ENCODE results near the gene IWS1.
"Not testable (repeated sequence)": the region's sequence is repeated elsewhere in the genome, so short reads cannot be mapped to it uniquely, and the experiment has no call there.

IWS1 gene

DNA sequence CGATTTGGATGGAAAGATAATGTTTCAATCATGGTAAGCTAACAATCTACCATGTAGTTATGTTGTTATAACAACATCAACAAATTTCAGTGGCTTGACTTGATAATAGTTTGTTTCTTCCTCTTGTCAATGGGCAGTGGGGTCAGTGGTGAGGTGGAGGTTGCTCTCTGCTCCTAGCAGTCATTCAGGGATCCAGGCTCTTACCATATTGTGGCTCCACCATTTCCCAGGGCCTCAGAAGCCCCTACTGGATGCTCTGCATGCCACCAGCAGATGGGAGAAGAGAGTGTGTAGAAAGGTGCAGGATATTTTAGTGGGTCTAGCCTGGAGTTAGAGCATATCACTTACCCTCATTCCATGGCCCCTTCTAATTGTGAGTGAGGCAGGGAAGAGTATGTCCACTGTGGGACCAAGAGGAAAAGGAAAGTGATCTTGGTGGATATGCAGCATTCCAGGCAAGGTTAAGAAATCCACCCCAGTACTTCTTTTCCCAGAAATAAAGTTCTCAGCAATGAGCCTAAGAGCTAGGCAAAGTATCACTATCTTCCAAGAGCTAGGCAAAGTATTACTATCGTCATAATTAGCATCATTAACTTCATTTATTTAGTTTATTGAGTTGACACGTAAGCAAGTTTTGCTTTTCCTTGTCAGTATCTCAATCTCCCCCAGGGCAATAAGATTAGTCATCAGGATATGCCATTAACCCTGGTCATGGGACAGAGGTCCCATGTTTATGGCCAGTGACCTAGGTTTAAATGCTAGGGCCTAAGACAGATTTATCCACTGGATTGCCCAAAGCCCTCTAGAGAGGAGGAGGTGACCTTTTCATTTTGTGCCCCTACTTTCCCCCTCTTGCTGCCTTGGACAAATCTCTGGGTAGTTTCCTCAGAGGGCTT lies 4.2 kb upstream of the IWS1 start:
- H3K4me3 ChIP-seq (ENCODE audit: low read depth, low read length), result no peak overlapping the region
- no peak for DNase-seq (ENCODE audit: low read depth)
- TF ChIP-seq, protein P1, sequence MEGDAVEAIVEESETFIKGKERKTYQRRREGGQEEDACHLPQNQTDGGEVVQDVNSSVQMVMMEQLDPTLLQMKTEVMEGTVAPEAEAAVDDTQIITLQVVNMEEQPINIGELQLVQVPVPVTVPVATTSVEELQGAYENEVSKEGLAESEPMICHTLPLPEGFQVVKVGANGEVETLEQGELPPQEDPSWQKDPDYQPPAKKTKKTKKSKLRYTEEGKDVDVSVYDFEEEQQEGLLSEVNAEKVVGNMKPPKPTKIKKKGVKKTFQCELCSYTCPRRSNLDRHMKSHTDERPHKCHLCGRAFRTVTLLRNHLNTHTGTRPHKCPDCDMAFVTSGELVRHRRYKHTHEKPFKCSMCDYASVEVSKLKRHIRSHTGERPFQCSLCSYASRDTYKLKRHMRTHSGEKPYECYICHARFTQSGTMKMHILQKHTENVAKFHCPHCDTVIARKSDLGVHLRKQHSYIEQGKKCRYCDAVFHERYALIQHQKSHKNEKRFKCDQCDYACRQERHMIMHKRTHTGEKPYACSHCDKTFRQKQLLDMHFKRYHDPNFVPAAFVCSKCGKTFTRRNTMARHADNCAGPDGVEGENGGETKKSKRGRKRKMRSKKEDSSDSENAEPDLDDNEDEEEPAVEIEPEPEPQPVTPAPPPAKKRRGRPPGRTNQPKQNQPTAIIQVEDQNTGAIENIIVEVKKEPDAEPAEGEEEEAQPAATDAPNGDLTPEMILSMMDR (IDR thresholded peaks at IDR 0.05; ENCODE audit: low read depth, low read length, missing control alignments), result no peak

DNA sequence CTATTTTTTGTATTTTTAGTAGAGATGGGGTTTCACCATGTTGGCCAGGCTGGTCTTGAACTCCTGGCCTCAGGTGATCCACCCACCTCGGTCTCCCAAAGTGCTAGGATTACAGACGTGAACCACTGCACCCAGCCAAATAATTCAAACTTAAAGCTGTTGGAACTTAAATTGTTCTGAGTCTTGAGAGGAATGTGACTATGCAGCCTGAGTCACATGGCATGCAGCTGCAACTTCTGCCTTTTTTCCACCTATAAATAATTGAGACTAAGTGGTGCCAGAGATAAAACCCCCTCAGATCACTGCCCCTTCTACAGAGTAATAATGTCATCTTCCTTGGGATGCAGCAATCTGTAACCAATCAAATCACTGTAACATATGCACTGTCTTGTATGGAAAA lies 3.1 kb upstream of the IWS1 start:
- not testable (repeated sequence) for H3K4me3 ChIP-seq (ENCODE audit: low read depth, low read length); DNase-seq (ENCODE audit: low read depth)

DNA sequence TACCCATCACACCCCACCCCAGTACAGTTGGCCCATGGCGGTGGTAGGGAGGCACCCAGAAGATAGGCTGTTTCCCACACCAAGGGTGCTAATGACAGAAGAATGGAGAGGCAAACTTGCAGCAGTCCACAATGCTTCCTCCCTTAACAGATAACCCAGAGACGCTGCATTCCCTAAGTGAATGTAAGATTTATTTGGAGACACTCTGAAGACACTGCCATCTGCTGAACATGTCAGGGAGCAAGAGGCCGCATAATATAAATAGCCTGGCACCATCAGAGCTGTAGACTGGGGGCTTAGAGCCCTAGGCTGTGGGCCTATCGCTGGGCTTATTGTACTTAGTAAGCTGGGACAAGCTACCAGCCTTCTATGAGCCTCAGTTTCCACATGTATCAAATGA lies 2.2 kb upstream of the IWS1 start:
- TF ChIP-seq, protein P1 (IDR thresholded peaks at IDR 0.05; ENCODE audit: low read depth, low read length, missing control alignments), result no peak
- no peak overlapping the region for H3K4me3 ChIP-seq (ENCODE audit: low read depth, low read length)
- no peak for DNase-seq (ENCODE audit: low read depth)

DNA sequence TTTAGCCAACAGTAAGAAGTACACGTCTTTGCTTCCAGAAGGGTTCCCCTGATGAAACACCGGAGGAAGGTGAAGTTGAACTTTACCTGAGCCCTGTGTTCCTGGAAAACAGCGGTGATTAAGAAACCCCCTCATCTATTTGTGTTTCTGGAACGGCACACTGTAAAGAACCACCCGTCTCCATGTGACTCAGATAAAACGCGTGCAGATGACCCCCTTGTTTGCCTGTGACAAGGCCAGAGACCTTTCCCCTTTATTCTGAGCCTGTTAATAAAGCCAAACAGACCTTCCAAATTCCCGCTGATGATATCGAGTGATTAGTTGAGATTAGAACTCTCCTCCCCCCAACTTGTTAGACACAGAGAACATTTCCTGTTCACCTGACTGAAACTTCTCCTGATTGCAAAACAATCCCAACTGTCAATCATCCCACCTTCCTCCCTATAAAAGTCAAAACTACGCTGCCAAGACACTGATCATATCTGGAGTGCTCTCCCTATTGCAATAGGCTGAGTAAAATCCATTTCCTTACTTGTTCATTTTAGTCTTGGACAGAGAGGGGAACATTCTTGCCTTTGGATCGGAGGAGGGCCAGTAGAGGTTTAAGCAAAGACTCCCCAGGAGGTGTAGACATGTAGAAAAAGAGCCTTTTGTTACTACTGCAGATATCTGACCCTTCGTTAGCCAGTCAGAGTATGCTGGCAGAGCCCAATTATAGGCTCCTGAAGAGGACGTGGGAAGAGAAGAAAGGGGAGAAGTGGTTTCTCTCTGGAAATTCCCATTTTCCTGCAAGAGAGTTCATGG lies 914 bp upstream of the IWS1 start:
- TF ChIP-seq, protein P1 (IDR thresholded peaks at IDR 0.05; ENCODE audit: low read depth, low read length, missing control alignments), result no peak
- DNase-seq (ENCODE audit: low read depth), result no peak
- H3K4me3 ChIP-seq (ENCODE audit: low read depth, low read length), result peak overlapping the region; percentile 91

DNA sequence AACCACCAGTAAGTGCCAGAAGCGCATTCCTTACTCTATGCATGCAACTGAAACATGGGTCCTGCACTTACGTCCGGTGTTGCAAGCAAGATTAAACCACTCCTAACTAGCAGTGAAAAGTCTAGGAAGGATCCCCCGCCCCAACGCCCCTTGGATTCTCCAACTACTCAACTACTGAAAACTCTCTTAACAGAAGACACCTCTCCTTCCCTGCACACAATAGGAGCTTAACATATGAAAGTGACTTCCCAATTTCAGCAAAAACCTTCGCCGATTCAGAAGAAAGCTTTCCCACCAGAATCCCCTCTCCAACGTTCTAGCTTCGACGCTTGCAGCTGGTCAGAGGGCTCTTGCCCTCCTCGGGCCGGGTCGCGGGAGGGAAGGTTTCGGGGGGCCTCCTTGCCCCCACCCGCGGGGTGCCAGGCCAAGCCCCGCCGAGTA lies 578 bp downstream of the IWS1 start:
- DNase-seq (ENCODE audit: low read depth), result no peak
- TF ChIP-seq, protein P1 (IDR thresholded peaks at IDR 0.05; ENCODE audit: low read depth, low read length, missing control alignments), result no peak
- H3K4me3 ChIP-seq (ENCODE audit: low read depth, low read length), result peak overlapping the region; percentile 91

DNA sequence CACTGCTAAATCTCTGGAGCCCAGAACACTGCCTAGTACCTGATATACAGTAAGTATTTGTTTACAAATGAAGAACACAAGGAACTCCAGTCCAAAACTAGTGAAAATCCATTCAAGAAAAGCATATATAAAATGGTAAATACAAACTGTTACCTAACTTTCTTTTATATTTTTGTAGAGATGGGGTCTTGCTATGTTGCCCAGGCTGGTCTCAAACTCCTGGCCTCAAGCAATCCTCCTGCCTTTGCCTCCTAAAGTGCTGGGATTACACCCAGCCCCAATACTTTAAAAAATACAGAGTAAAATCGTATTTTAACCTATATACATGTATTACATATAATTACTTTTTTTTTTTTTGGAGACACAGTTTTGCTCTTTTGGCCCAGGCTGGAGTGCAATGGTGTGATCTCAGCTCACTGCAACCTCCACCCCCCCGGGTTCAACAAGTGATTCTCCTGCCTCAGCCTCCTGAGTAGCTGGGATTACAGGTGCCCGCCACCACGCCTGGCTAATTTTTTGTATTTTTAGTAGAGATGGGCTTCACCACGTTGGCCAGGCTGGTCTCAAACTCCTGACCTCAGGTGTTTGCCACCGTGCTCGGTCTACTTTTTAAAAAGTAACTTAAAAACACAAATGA lies 2.0 kb downstream of the IWS1 start:
- not testable (repeated sequence) for H3K4me3 ChIP-seq (ENCODE audit: low read depth, low read length); DNase-seq (ENCODE audit: low read depth)

DNA sequence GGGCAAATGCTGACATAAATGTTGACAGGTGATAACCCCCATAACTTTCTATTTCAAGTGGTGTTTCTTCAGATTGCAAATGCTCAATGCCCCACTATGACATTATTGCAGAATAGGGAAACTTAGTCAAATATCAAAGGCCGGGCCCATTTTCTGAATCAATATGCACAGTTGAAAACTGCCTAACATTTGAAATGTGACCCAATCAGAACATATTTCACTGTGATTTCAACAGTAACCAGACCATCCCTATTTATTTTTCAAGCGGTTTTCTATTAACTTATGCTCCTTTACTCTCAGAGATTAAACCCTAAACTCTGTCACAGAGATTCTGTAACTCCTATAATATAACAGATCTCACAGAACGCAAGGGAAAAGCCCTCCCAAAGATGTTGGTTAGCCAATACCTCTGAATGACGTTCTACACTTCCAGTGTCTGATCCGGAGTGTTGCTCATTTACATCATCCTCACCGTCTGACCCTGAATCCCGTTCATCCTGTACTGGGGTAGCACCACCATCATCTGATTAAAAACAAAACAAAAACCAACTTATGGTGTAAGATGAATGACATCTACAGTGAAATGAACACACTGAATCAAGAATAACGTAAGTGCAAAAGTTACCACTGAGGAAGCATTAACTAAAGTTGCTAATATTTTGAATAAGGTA lies 2.9 kb downstream of the IWS1 start:
- TF ChIP-seq, protein P1 (IDR thresholded peaks at IDR 0.05; ENCODE audit: low read depth, low read length, missing control alignments), result no peak
- no peak for DNase-seq (ENCODE audit: low read depth)
- H3K4me3 ChIP-seq (ENCODE audit: low read depth, low read length), result no peak overlapping the region

All from GM12864 (cell line).